LNCAP (cell line): Measurements from ENCODE around the gene TMEM60.

Source experiments
- CTCF ChIP-seq: fragments of 450-650 bp; IDR thresholded peaks from 2 replicates; pipeline ENCODE4 v1.5.1; 2017; ENCODE audit warnings: mild to moderate bottlenecking

TMEM60 gene

GRCh38 chr7:77747178-77747577, 51.1 kb downstream of the TMEM60 start:
- no peak for TF ChIP-seq CTCF

GRCh38 chr7:77746824-77747165, 51.4 kb downstream of the TMEM60 start:
- TF ChIP-seq CTCF, result no peak

- TF ChIP-seq CTCF, result no peak
These were observed 51.9 kb downstream of the TMEM60 start for GRCh38 chr7:77746164-77746823.

GRCh38 chr7:77745746-77746145, 52.5 kb downstream of the TMEM60 start:
- TF ChIP-seq CTCF, result no peak
